Measurements from ENCODE around the gene SNUPN.

DNA sequence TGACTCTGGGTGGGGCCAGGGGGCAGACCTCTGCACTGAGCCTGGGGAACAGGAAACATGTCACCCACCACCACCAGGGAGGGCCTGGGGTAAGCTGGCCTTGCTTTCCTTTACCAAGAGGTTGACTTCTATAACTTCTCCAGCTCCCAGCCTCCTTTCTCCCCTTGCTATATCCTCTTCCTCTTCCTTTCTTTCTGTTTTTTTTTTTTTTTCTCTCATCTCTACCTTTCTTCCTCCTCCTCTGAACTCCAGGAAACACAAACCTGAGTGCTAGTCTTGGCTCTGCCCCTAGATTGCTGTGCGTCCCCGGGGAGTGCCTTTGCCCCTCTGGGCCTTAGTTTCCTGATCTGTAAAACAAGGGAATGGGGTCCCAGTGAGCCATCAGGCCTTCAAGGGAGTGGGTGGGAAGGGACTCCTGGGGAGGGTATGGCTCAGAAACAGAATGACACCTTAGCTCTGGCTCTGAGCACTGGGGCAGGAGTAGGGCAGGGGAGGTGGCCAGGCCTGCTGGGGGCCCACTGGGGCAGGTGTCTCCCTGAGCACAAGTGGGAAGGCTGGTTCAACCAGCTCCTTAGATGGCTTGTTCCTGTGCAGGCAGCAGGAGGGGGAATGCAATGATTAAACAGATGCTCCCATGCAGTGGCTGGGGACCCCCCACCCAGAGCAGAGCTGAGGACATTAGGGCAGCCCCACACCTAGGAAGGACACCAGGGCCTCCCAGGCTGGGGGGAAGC, 26.5 kb upstream of the SNUPN start:
- TF ChIP-seq, protein P1, sequence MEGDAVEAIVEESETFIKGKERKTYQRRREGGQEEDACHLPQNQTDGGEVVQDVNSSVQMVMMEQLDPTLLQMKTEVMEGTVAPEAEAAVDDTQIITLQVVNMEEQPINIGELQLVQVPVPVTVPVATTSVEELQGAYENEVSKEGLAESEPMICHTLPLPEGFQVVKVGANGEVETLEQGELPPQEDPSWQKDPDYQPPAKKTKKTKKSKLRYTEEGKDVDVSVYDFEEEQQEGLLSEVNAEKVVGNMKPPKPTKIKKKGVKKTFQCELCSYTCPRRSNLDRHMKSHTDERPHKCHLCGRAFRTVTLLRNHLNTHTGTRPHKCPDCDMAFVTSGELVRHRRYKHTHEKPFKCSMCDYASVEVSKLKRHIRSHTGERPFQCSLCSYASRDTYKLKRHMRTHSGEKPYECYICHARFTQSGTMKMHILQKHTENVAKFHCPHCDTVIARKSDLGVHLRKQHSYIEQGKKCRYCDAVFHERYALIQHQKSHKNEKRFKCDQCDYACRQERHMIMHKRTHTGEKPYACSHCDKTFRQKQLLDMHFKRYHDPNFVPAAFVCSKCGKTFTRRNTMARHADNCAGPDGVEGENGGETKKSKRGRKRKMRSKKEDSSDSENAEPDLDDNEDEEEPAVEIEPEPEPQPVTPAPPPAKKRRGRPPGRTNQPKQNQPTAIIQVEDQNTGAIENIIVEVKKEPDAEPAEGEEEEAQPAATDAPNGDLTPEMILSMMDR (IDR thresholded peaks at IDR 0.05; ENCODE audit: low read depth, low read length, poor library complexity, severe bottlenecking) = no peak
- no peak for TF ChIP-seq EZH2phosphoT487 (IDR thresholded peaks at IDR 0.05; ENCODE audit: borderline replicate concordance, low read length)
